K562 (cell line): Measurements from ENCODE around the gene OR12D3. TPM values are rescaled to one million over a fixed set of nuclear protein-coding genes. Genes with fewer than 3 reads are reported as not detected.

ENCODE experiments used
- ATAC-seq: fragments of 200-7000 bp; cut with Tn5 transposase; 3 replicates; pipeline ENCODE4 v1.9.1; 2020; ENCODE audit warnings: moderate library complexity
- Bru-seq: library from RNA; stranded (reverse); fragments of 400-500 nt; gene quantifications from one replicate; lab custom pipeline; 2021; lab: Mats Ljungman, UMichigan
- BruChase-seq, 2 experiments: library from RNA; stranded (reverse); fragments of 400-500 nt; gene quantifications; one replicate each; lab custom pipeline; 2021; lab: Mats Ljungman, UMichigan
- BruUV-seq: library from RNA; stranded (reverse); fragments of 400-500 nt; replicated peaks from 2 replicates; lab custom pipeline; 2021; lab: Mats Ljungman, UMichigan
- CTCF ChIA-PET: fragments of 300-600 bp; formaldehyde crosslinking; extraction: SDS; loops from one replicate; lab custom pipeline; 2021; ENCODE audit warnings: low intra/inter-chr PET ratio; lab: Yijun Ruan, JAX
- POLR2A ChIA-PET: fragments of 300-600, 350-650 bp; sonication (Branson Sonifier 250); formaldehyde crosslinking; extraction: SDS; loops from one replicate; lab custom pipeline; 2021; ENCODE audit warnings: antibody characterized with exemption, inconsistent platforms; lab: Yijun Ruan, JAX
- DNase-seq, 4 experiments: peaks; one replicate each; pipeline versions ENCODE4 v3.0.0 to v3.0.0-alpha.2; 2011 to 2018; ENCODE audit warnings: low spot score in 3 of 4, mixed read lengths in 3 of 4; ENCODE audit errors: extremely low read depth in 1 of 4
- FAIRE-seq: peaks from 2 replicates; lab custom pipeline; 2011; peaks lifted over from hg19 to GRCh38; lab: Jason Lieb, UNC
- H2AFZ ChIP-seq: 2 replicates; pipeline ENCODE4 v1.6.0; 2011; ENCODE audit warnings: low read depth, low read length, control low read depth, inconsistent platforms
- H3K27ac ChIP-seq: fragments of 200-600 bp; 3 replicates; pipeline ENCODE4 v1.8.0; 2011; ENCODE audit warnings: low read depth, mild to moderate bottlenecking, control low read depth, inconsistent platforms, low read length, moderate library complexity, mixed read lengths; ENCODE audit errors: extremely low read depth
- H3K27me3 ChIP-seq, 2 experiments: fragments of 300-600 bp in 1 of 2; 2 replicates in 1 of 2; 3 replicates in 1 of 2; pipeline versions ENCODE4 v1.6.0 to v1.8.0; 2011; ENCODE audit warnings: inconsistent platforms in 2 of 2, low read length in 2 of 2, mild to moderate bottlenecking in 1 of 2, mixed read lengths in 1 of 2, moderate library complexity in 1 of 2; ENCODE audit not compliant: control insufficient read depth in 2 of 2, insufficient read depth in 2 of 2
- H3K36me3 ChIP-seq: fragments of 300-600 bp; 3 replicates; pipeline ENCODE4 v1.8.0; 2011; ENCODE audit warnings: mild to moderate bottlenecking, low read length, inconsistent platforms; ENCODE audit not compliant: control insufficient read depth, insufficient read depth
- H3K4me1 ChIP-seq, 2 experiments: fragments of 200-600 bp in 1 of 2; replicated peaks in 1 of 2; 2 replicates in 1 of 2; 3 replicates in 1 of 2; pipeline versions ENCODE4 v1.5.1 to v1.8.0; 2011; ENCODE audit warnings: inconsistent platforms in 2 of 2, low read length in 2 of 2, mild to moderate bottlenecking in 1 of 2, mixed read lengths in 1 of 2, moderate library complexity in 1 of 2; ENCODE audit not compliant: control insufficient read depth in 2 of 2, insufficient read depth in 2 of 2
- H3K4me2 ChIP-seq: 2 replicates; pipeline ENCODE4 v1.6.1; 2011; ENCODE audit warnings: low read length, control low read depth, inconsistent platforms, mixed read lengths; ENCODE audit not compliant: insufficient read depth
- H3K4me3 ChIP-seq: fragments of 200-600 bp; sonication (generic), shearing (Covaris generic); 2 replicates; pipeline ENCODE4 v1.5.1; 2016; ENCODE audit warnings: control low read depth, inconsistent platforms
- H3K79me2 ChIP-seq: fragments of 200-600 bp; 3 replicates; pipeline ENCODE4 v1.8.0; 2011; ENCODE audit warnings: low read length, inconsistent platforms; ENCODE audit not compliant: control insufficient read depth, insufficient read depth
- H3K9ac ChIP-seq, 2 experiments: 2 replicates each; pipeline versions ENCODE4 v1.6.0 to v1.6.1; 2011; ENCODE audit warnings: low read depth in 2 of 2, low read length in 2 of 2, control low read depth in 1 of 2, inconsistent platforms in 1 of 2, mild to moderate bottlenecking in 1 of 2, mixed read lengths in 1 of 2; ENCODE audit not compliant: insufficient read depth in 1 of 2
- H3K9me1 ChIP-seq: one replicate; pipeline ENCODE4 v1.6.0; 2011; ENCODE audit warnings: inconsistent platforms, mild to moderate bottlenecking, low read length, moderate library complexity; ENCODE audit not compliant: control insufficient read depth, insufficient read depth
- H3K9me3 ChIP-seq: replicated peaks from 2 replicates; pipeline ENCODE4 v1.5.1; 2011; ENCODE audit warnings: low read depth, low read length, inconsistent platforms; ENCODE audit not compliant: control insufficient read depth, insufficient read depth
- H4K20me1 ChIP-seq: replicated peaks from 2 replicates; pipeline ENCODE4 v1.6.1; 2011; ENCODE audit warnings: low read length, inconsistent platforms, mixed read lengths; ENCODE audit not compliant: control insufficient read depth, insufficient read depth
- ATF2 ChIP-seq: sonication (generic); formaldehyde crosslinking; IDR thresholded peaks from 2 replicates; pipeline ENCODE4 v1.8.1; 2022; ENCODE audit warnings: missing genetic modification reagents
- HLTF ChIP-seq: fragments of 450-650 bp; IDR thresholded peaks from 2 replicates; pipeline ENCODE4 v1.6.1; 2016
- MAFK ChIP-seq: IDR thresholded peaks from 2 replicates; pipeline ENCODE4 v1.6.1; 2011; ENCODE audit warnings: low read length, improper control_type of control experiment
- NCOA1 ChIP-seq: fragments of 450-650 bp; IDR thresholded peaks from 2 replicates; pipeline ENCODE4 v1.6.1; 2016; ENCODE audit warnings: low read depth
- NR1H2 ChIP-seq: sonication (generic); formaldehyde crosslinking; IDR thresholded peaks from 2 replicates; pipeline ENCODE4 v1.4.0; 2020; ENCODE audit warnings: mild to moderate bottlenecking, missing genetic modification reagents
- RNF2 ChIP-seq: sonication (generic); IDR thresholded peaks from 2 replicates; pipeline ENCODE4 v1.6.1; 2016
- RREB1 ChIP-seq: fragments of 250-450 bp; sonication (Bioruptor Pico); IDR thresholded peaks from 2 replicates; pipeline ENCODE4 v1.4.0; 2020
- SMC3 ChIP-seq: conservative IDR thresholded peaks from 2 replicates; pipeline ENCODE4 v1.6.1; 2011; ENCODE audit warnings: low read depth, low read length, improper control_type of control experiment; ENCODE audit not compliant: insufficient read depth
- TEAD4 ChIP-seq, 2 experiments: sonication (generic) in 1 of 2; formaldehyde crosslinking in 1 of 2; IDR thresholded peaks; 2 replicates each; pipeline versions ENCODE4 v1.6.1 to v1.8.0; 2012 to 2022; ENCODE audit warnings: borderline replicate concordance in 1 of 2, inconsistent platforms in 1 of 2, low read length in 1 of 2, mild to moderate bottlenecking in 1 of 2, missing genetic modification reagents in 1 of 2
- ZNF696 ChIP-seq: fragments of 250-450 bp; sonication (Bioruptor Pico); conservative IDR thresholded peaks from 2 replicates; pipeline ENCODE4 v1.4.0; 2020; ENCODE audit warnings: mild to moderate bottlenecking, moderate library complexity
- whole genome bisulfite sequencing: fragments of 100-300 bp; shearing (Covaris generic); methylation state at CpG from one replicate; pipeline ENCODE4 v1.1.6; 2016; ENCODE audit warnings: low coverage, mixed read lengths; ENCODE audit not compliant: insufficient coverage; ENCODE audit errors: missing lambda C conversion rate; 5-methylcytosine and 5-hydroxymethylcytosine counted together
- in situ Hi-C: fragments of 300-500 bp; cut with MboI; formaldehyde crosslinking; loops from 4 replicates; pipeline ENCODE4 v1.15.0; 2018; ENCODE audit warnings: inconsistent platforms, mixed read lengths
- intact Hi-C: fragments of 100-400 bp; cut with micrococcal nuclease; formaldehyde crosslinking; loops from 2 replicates; pipeline ENCODE4 v1.14.2; 2022
- long read RNA-seq, 3 experiments: library from polyadenylated mRNA in 2 of 3; library from RNA in 1 of 3; unstranded in 2 of 3; stranded (forward) in 1 of 3; transcript quantifications; one replicate each; pipeline ENCODE4 v2.0.0, GENCODE V29; 2019 to 2022
- polyA minus RNA-seq, 3 experiments: library from RNA; depleted of rRNA, polyadenylated mRNA; stranded (reverse); fragments of >200 nt; gene quantifications; 2 replicates each; pipeline ENCODE4 v1.2.3, GENCODE V29; 2011
- polyA plus RNA-seq, 8 experiments: library from polyadenylated mRNA; depleted of rRNA in 4 of 8; stranded (reverse) in 5 of 8; unstranded in 3 of 8; fragments of >200 nt; fragmentation: Nextera tagmentation in 2 of 8; fragmentation: Illumina TruSeq in 1 of 8; extraction: Ambion mirVana in 2 of 8; extraction: Trizol in 1 of 8; gene quantifications; 2 replicates each; pipeline versions ENCODE4 v1.2.1 to v1.2.3, GENCODE V29; 2011 to 2014; ENCODE audit warnings: inconsistent platforms in 1 of 8, missing spikeins in 1 of 8
- total RNA-seq, 7 experiments: library from RNA; depleted of rRNA in 6 of 7; stranded (reverse); fragments of >200 nt in 6 of 7; fragmentation: Illumina TruSeq in 2 of 7; extraction: Trizol in 2 of 7; gene quantifications; 2 replicates each; pipeline versions ENCODE4 v1.2.1 to v1.2.3, GENCODE V29; 2011 to 2021; ENCODE audit warnings: low replicate concordance in 1 of 7

The OR12D3 gene, protein sequence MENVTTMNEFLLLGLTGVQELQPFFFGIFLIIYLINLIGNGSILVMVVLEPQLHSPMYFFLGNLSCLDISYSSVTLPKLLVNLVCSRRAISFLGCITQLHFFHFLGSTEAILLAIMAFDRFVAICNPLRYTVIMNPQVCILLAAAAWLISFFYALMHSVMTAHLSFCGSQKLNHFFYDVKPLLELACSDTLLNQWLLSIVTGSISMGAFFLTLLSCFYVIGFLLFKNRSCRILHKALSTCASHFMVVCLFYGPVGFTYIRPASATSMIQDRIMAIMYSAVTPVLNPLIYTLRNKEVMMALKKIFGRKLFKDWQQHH
- not detected in 2 replicates for total RNA-seq (2011; cell fraction: chromatin; rRNA removed; ENCODE audit: low replicate concordance)
- not detected in 2 replicates for total RNA-seq (2011; cell fraction: nucleolus; rRNA removed)
- total RNA-seq (2011; cell fraction: nucleoplasm; rRNA removed), result not detected in 2 replicates
- total RNA-seq (2014; rRNA removed), result not detected in 2 replicates
- total RNA-seq (2014; rRNA removed; fragmentation: Illumina TruSeq; extraction: Trizol), result not detected in 2 replicates
- total RNA-seq (2015; rRNA removed; fragmentation: Illumina TruSeq; extraction: Trizol), result not detected in 2 replicates
- not detected in 2 replicates for total RNA-seq (2021)
- not detected in 2 replicates for polyA plus RNA-seq (2011; rRNA removed)
- not detected in 2 replicates for polyA plus RNA-seq (2011; cell fraction: cytosol; rRNA removed)
- polyA plus RNA-seq (2011; cell fraction: nucleus; rRNA removed), result not detected in 2 replicates
- polyA plus RNA-seq (2012), result not detected in 2 replicates
- polyA plus RNA-seq (2014; fragmentation: Illumina TruSeq; extraction: Trizol), result not detected in 2 replicates
- not detected for polyA plus RNA-seq (2014; fragmentation: Nextera tagmentation; extraction: Ambion mirVana)
- not detected in 2 replicates for polyA plus RNA-seq (2014; rRNA removed)
- not detected in 2 replicates for polyA minus RNA-seq (2011; rRNA and poly(A)+ RNA removed)
- polyA minus RNA-seq (2011; cell fraction: cytosol; rRNA and poly(A)+ RNA removed), result not detected in 2 replicates
- polyA minus RNA-seq (2011; cell fraction: nucleus; rRNA and poly(A)+ RNA removed), result not detected in 2 replicates
- Bru-seq, nascent RNA, result not detected
- not detected for BruChase-seq, experiment 1, labeled RNA remaining after a 2-hour chase
- BruChase-seq, experiment 2, labeled RNA remaining after a 6-hour chase, result not detected
- long read RNA-seq, experiment 1, result 0 reads
- long read RNA-seq, experiment 2, result 0 reads
- long read RNA-seq, experiment 3, result 0 reads

DNA sequence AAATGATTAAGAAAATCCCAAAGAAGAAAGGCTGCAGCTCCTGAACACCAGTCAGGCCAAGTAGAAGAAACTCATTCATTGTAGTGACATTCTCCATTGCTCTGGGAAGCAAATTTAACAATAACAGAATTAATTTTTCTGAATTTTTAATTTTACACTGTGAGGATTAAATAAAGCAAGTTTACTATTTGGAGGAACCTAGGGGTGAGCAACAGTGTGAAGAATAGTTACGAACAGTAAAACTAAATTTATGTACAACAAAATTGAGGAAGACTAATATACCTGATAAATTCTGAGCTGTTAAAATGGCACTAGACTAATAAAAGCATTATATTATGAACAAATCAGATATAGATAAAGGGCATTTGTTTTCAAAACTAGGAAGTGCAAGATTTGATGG lies at the start of gene OR12D3:
Gene OR12D3 (minus strand): TSS at position 101 of the 400 bp plus-strand sequence. CDS start 4 bp downstream, at position 97.
- 0% methylated on average over 1 of the region's 1 CpG for WGBS
- H3K27ac ChIP-seq, result no peak within 1 kb of the TSS
- H3K9me1 ChIP-seq, result no peaks in the 10 kb centered on the region
- H4K20me1 ChIP-seq, result no peaks in the 10 kb centered on the region
- BruUV-seq, result no TSS peak
- intact Hi-C loops (no loop called here), in situ Hi-C loops (no loop called here)
- FAIRE-seq (no peak), ATAC-seq (no peak), DNase-seq (no peak)
- ChIA-PET CTCF (no interaction called here), POLR2A (no interaction called here)
- no peaks in the 10 kb centered on the region for H3K4me1 ChIP-seq
- no peak within 1 kb of the TSS for H2AFZ ChIP-seq
- H3K4me3 ChIP-seq, result no peak within 1 kb of the TSS
- no peak within 1 kb of the TSS for H3K9ac ChIP-seq
- H3K36me3 ChIP-seq, result no peaks in the 10 kb centered on the region
- H3K4me2 ChIP-seq, result no peak within 1 kb of the TSS
- no peaks in the 10 kb centered on the region for H3K79me2 ChIP-seq
- H3K9me3 ChIP-seq, result no peaks in the 10 kb centered on the region
- peaks cover 2 to 3% of the 10 kb centered on the region in 2 experiments; a peak in 1 of 5 replicates for H3K27me3 ChIP-seq
- TF ChIP-seq NR1H2 (CRISPR knock-in tag), result no peak
- TF ChIP-seq MAFK, result no peak
- no peak for TF ChIP-seq RNF2
- TF ChIP-seq TEAD4 (IDR thresholded peaks at IDR 0.05; ENCODE audit: low read length), result no peak
- TF ChIP-seq TEAD4 (CRISPR knock-in tag; IDR thresholded peaks at IDR 0.05; ENCODE audit: borderline replicate concordance), result no peak
- no peak for TF ChIP-seq SMC3
- no peak for TF ChIP-seq ZNF696 (CRISPR knock-in tag)
- no peak for TF ChIP-seq RREB1 (CRISPR knock-in tag)
- TF ChIP-seq NCOA1, result no peak
- no peak for TF ChIP-seq HLTF
- TF ChIP-seq ATF2 (CRISPR knock-in tag), result no peak
